ENCODE measurements around the gene IL15.

GRCh38 chr4:141746026-141746425 is 109.6 kb downstream of the IL15 start:
- TF ChIP-seq POLR2A (IDR thresholded peaks at IDR 0.05) (no peak), CTCF (IDR thresholded peaks at IDR 0.05) (no peak)
